Left ventricle myocardium superior (tissue), 1 donor: ENCODE data around the gene CCT5. TPM values are rescaled to one million over a fixed set of nuclear protein-coding genes. Genes with fewer than 3 reads are reported as not detected.
"Not testable (repeated sequence)": the region's sequence is repeated elsewhere in the genome, so short reads cannot be mapped to it uniquely, and the experiment has no call there.

ENCODE experiments used
- ATAC-seq: fragments of 200-7000 bp; cut with Tn5 transposase; one replicate; pipeline ENCODE4 v1.9.1; 2020; ENCODE audit warnings: mild to moderate bottlenecking, moderate library complexity
- DNase-seq: peaks from one replicate; pipeline ENCODE4 v3.0.0-alpha.2; 2020
- intact Hi-C: fragments of 100-400 bp; cut with micrococcal nuclease; formaldehyde crosslinking; loops from one replicate; pipeline ENCODE4 v1.11.0; 2022
- total RNA-seq: library from RNA; stranded (reverse); fragmentation: NEBNext Ultra II Directional; extraction: Animal tissue kit (Norgen Biotek cat#: 25700); gene quantifications from one replicate; pipeline ENCODE4 v1.2.1, GENCODE V29; 2021
- donor health status: DM: no; HTN: yes; CAD: no; lungs with severe emphysema.

The CCT5 gene
- total RNA-seq, 1 donor from 2014 or later: 95.8 TPM

DNA sequence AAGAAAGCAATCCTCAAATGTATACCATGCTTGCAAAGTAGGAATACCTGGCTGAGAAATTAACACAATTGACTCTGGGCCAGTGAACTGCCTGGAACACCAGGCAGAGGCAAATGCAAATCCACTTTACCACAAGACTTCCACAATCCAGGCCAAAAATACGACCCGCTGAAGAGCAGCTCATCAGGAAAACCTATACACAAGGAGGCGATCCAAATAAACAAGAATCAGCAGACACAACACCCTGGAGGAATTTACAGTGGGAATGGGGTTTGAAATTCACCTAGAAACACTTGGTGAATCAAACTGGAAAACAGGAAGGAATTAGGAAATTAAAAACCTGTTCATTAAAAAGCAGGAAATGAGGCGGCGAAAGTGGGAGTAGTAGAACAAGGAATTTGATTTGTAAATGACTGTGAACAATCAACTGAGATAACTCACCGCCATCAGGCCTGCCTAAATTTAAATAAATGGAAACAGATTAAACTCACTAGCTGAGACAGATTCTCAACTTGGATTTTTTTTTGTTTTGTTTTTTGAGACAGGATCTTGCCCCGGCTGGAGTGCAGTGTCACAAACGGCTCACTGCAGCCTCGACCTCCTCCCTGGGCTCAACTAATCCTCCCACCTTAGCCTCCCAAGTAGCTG, 41.7 kb downstream of the CCT5 start:
- DNase-seq (no peak), ATAC-seq (no peak)
- intact Hi-C loops: no loop called here

DNA sequence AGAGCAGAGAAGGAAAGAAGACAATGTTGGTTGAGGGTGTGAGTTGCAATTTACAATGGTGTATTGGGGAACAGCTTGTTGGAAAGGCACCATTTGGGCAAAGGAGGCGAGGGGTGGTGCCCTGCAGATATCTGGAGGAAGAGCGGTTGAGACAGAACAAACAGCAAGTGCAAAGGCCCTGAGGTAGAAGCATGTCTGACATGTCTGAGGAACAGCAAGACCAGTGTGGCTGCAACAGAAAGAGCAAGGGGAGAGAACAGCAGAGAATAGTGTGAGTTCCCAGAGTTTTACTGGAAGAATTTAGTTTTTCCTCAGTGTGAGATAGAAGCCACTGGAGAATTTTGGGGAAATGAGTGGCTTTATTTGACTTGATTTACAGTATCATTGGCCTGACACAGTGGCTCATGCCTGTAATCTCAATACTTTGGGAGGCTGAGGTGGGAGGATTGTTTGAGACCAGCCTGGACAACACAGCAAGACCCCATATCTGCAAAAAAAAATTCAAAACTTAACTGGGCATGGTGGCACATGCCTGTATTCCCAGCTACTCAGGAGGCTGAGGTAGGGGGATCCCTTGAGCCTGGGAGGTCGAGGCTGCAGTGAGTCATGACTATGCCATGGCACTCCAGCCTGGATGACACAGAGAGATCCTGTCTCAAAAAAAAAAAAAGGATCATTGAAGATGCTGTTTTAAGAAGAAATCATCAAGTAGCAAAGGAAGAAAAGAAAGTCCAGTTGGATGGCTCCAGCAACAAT, 44.0 kb downstream of the CCT5 start:
- ATAC-seq (no peak), DNase-seq (no peak)
- intact Hi-C loops: no loop called here

DNA sequence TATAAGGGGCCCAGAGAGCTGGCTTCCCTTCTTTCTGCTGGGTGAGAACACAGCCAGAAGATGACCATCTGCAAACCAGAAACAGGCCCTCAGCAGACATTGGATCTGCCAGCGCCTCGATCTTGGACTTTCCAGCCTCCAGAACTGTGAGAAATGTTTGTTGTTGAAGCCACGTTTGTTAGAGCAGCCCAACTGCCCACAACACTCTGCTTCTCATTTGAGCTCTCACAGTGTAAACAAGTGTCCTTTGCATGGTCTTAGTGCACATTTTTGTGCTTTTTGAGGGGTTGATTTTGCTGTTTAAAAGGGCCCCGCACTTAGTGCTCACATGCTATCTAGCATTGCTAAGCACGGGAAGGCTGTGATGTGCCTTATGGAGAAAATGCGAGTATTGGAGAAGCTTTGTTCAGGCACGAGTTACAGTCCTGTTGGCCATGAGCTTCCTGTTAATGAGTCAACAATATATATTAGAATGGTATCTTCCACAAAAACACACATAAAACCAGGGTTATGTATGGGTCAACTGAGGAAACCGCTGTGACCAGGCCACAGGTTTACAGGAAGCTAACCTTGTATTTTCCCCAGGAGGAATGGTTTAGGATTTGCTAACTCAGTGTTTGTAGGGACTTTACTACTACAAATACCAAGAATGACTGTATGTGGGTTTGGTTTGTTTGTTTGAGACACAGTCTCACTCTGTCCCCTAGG, 45.7 kb downstream of the CCT5 start:
- intact Hi-C loops: no loop called here
- DNase-seq: no peak
- no peak for ATAC-seq

DNA sequence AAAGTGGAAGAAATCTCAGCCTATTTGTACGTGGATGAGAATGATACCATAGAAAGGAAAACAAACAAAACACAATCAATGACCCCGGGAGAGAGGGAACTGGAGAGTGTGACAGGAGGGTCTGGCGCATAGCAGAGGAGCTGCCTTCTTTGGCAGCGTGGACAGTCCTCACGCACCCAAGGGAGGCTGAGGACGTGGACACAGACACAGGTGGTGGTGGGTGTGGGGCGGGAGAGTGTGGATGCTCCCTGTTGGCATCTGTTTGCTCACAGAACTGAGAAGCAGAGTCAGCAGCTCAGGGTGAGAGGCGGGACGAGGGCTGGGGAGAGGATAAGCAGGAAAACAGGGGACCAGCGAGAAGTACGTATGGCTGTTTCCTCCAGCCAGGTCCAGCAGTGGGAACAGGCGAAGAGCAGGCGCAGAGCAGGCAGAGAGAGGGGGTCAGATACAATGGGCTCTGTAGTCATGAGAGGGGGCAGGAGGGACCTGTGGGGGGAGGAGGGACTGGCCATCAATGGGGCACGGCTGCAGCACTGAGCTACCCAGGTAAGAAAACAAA, 47.6 kb downstream of the CCT5 start:
- ATAC-seq (no peak), DNase-seq (no peak)
- intact Hi-C loops: no loop called here

DNA sequence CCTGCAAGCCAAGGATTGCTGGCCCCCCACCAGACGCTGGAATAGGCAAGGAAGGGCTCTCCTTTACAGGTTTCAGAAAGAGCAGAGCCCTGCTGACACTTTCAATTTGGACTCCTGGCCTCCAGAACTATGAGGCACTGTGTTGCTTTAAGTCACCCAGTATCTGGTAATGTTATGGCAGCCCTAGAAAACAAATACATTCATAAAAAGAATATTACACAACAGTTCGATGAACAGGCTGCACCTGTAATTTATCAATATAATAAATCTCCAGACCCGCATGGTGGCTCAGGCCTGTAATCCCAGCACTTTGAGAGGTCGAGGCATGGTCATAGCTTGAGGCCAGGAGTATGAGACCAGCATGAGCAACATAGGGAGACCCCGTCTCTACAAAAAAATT, 50.2 kb downstream of the CCT5 start:
- DNase-seq: no peak
- no peak for ATAC-seq
- intact Hi-C loops: no loop called here

DNA sequence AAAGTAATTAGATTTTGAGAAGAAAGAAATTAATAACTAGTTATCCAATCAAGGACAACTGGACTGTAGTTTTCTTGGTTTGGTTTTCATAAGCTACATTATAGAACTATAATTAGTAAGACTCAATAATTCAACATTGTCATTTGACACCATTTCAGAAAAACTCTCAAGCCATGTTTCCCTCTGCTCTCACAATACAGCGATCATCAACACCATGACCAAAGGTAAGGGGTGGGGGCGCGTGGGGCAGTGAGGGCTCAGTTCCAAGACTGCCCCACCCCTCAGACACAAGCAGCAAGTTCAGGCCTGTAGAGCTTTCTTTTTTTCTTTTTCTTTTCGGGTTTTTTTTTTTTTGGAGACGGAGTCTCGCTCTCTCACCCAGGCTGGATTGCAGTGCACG, 51.2 kb downstream of the CCT5 start:
- intact Hi-C loops: no loop called here
- no peak for DNase-seq
- ATAC-seq: peak; percentile 4

DNA sequence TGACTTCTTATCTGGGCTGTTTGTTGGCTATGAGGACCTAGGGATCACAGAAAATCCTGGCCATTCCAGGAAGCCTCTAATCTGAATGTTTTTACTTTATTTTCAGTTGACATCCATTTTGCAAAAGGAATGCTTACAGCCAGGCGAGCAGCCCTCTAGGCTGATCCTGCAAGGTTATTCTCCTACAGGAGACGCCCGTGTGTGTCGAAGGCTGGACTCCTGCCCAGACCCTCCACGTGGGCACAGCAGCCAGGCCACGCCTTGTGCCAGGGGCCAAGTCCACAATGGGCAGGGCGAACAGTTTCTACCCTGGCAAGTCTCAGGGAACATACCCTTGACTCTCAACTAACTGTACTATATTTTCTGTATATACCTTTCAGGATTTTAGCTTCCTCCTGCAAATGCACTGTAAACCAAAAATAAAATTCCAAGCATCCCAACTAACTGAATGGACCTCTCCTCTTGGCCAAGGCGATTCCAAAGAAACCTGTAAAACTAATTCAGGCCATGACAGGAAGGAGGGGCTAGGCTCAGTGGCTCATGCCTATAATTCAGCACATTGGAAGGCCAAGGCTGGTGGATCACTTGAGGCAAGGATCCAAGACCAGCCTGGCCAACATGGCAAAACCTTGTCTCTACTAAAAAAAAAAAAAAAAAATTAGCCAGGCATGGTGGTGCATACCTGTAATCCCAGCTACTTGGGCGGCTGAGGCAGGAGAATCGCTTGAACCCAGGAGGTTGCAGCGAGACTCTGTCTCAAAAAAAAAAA, 51.9 kb downstream of the CCT5 start:
- intact Hi-C loops: no loop called here
- peak; percentile 94 for ATAC-seq
- DNase-seq: peak; percentile 93

DNA sequence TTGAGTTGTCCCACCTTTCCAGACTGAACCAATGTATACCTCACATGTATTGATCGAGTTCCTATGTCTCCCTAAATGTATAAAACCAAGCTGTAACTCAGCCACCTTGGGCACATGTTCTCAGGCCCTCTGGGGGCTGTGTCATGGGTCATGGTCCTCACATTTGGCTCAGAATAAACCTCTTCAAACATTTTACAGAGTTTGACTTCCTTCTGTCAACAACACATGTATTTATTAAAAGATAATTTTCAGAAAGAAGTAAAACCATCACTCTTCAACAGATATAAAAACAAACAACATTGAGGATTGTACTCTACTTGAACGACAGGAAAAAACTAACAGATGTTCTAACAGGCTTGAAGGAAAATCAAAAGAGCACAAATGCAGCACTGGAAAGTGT, 53.1 kb downstream of the CCT5 start:
- intact Hi-C loops: no loop called here
- ATAC-seq: no peak

DNA sequence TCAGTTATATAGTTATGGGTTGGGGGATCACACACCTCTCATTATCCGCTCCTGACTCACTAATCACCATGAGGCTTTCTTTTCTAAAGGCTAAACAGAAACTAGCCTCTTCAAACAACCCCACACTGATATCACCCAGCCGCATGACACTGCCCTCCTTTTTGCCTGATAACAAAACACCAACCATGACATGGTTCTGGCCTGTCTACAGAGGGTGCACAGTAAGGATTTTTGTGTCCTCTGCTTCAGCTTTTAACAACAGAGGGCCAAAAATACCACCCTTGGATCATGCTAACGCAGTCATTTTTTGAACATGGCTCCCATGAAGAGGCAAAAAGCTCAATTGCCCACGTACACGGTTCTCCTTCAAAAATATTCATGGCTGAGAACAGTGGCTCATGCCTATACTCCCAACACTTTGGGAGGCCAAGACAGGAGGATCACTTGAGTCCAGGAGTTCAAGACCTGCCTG, 53.7 kb downstream of the CCT5 start:
- ATAC-seq (peak; percentile 28), DNase-seq (no peak)
- intact Hi-C loops: no loop called here

More for the DNA sequence above, 53.1 kb downstream of the CCT5 start:
- DNase-seq: no peak

DNA sequence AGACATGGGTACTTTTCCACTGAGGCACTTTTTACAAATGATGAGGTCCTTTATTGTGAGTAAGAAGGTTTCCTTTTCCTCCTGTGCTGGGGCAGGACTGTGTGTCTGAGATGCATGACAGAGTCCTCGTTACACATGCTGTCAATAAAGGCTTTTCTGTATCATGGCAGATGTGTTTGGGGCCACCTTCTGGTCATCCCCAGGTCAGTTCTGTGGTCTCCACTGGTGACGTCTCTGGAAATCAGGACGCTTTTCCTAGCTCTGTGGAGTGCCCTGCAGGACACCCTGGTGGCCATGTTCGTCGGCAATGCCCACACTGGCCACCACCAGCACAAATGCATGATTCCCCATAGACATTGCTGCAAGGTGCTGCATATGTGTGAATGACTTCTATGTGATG, 54.9 kb downstream of the CCT5 start:
- DNase-seq (no peak), ATAC-seq (no peak)
- intact Hi-C loops: no loop called here

DNA sequence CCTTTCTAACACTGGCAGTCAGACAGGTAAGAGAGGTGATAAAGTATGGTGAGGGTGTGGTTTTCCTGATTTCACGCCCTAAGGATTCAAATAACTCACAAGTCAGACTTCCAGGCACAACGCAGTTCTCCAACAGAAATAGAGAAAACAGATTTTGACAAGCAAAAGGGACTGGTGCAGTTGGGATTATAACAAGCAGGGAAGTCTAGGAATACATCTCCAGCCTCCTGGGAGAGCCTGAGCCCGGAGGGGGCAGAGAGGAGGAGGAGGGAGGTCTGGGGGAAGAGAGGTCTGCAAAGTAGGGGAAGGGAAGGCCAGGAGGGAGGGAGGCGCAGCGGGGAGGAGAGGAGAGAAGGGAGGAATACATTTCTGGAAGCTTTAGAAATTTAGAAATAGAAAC, 56.0 kb downstream of the CCT5 start:
- ATAC-seq (no peak), DNase-seq (no peak)
- intact Hi-C loops: no loop called here

DNA sequence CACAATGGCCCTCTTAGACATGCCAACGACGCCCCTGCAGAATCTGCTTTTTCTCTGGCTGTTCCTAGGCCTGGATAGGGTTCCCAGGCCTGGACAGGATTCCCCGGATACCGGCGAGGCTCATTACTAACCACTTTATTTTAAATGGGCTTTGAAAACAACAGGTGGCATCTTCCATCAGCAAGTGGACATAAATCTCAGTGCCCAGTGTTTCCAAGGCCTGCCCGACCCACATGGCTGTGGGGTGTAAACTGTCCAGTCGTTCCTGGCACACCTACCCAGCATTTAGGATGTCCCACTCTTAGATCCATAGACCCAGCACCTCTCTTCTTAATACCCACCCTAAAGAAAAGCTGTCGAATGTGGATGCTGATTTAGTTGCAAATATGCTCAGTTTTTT, 56.7 kb downstream of the CCT5 start:
- peak; percentile 30 for ATAC-seq
- no peak for DNase-seq
- intact Hi-C loops: no loop called here

DNA sequence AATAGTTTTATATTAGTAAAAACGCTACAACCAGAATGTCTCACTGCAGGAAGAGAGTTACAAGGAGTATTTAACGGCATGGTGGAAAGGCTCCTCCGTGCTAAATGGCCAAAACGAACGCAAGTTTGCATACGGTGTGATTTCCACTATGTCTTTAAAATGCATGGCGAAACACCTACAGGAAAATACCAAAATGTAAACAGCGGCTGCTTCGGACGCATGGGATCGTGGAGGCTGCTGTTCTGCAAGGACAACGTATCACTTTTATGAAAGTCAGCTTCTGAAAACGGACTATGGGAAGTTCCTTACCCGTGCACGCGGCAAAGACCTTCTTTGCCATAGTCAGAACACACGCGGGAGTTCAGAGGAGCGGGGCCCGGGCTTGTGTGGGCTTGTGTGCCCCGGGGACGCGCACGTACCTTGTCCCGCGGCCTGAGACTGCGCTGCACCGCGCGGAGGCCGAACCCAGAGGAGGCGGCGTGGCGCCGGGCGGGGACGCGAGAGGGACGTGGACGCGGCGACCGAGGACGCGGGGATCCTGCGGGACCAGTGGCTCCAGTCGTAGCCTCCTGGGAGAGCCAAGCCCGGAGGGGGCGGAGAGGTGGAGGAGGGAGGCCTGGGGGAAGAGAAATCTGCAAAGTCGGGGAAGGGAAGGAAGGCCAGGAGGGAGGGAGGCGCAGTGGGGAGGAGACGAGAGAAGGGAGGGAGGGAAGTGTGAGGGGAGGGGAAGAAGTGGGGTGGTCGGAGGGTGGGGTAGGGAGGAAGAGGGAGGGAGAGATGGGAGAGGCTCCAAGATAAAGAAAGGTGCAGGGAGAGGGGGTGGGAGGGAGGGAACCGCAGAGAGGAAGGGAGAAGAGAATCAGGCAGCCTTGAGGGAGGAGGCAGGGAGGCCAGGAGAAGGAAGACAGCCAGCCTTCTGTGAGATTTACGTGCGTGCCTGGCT, 57.4 kb downstream of the CCT5 start, which contains the start of gene CMBL:
TSS of gene CMBL (minus strand) at position 697 of the 943 bp plus-strand sequence. CDS start 17,140 bp downstream, outside the sequence.
- intact Hi-C loops: no loop called here
- DNase-seq (peak; percentile 77), ATAC-seq (peak; percentile 88)

DNA sequence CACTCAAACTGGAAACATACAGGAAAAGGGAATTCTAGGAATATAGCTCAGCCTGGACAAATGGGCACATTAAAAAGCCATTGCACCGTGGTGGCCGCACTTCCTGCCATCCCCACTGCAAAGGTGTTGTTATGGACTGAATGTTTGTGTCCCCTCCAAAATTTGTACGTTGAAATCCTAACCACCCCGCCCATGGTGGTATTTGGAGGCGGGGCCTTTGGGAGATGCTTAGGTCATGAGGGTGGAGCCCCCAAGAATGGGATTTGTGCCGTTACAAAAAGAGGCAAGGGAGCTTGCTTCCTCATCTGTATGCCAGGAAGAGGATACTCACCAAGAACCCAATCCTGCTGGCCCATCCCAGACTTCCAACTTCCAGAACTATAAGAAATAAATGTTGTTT, 58.8 kb downstream of the CCT5 start:
- no peak for DNase-seq
- intact Hi-C loops: no loop called here

DNA sequence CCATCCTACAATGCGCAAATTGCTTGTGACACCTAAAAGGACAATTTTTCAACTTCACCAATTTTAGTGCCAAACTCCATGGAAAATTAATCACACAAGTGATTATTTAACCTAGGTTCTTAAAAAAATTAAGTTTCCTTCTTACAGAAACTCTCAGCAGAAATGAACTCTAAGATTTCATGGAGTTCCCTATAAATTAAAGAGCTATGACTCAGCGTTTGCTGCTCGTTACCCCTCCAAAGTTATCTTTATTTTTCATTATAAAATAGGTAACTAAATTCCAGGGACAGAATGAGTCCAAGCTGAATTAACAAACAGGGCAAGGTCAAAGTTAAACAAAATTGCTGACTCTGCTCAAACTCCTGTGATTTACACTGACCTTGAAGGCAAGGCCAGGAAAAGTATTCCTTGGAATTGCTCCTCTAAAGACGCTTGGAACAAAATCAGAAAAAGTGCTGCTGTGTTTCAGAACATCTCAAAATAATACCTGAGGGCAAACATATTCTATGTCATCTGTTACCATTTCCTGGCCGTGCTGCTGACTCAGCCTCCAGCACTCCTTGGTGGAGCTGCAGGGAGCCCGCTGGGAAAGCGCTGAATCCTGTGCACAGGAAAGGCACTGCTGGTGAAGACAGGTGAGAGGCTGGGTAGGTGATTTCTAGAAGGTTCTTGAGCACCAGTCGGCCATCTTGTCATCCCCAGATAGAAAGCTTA, 60.1 kb downstream of the CCT5 start:
- intact Hi-C loops: no loop called here
- ATAC-seq (no peak), DNase-seq (no peak)

More for the DNA sequence above, 58.8 kb downstream of the CCT5 start:
- no peak for ATAC-seq

DNA sequence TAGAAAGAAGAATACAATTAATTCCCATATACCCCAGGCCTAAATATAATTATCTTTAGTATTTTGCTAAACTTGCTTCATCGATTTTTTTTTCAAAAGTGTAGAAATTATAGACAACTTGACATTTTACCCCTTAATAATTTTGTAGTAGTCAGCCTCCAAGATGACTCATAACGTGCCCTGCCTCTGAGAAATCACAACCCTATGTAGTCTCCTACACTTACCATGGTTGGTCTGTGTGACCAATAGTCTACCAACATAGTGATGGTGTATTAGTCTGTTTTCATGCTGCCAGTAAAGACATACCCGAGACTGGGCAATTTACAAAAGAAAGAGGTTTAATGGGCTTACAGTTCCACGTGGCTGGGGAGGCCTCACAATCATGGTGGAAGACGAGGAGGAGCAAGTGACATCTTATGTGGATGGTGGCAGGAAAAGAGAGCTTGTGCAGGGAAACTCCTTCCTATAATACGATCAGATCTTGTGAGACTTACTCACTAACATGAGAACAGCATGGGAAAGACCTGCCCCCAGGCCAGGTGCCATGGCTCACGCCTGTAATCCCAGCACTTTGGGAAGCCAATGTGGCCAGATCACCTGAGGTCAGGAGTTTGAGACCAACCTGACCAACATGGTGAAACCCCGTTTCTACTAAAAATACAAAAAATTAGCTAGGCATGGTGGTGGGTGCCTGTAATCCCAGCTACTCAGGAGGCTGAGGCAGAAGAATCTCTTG, 60.9 kb downstream of the CCT5 start:
- ATAC-seq, DNase-seq, intact Hi-C loops: not testable (repeated sequence)
